Measurements from ENCODE around the gene PDILT.

GRCh38 chr16:20315764-20316163 lies 88.8 kb downstream of the PDILT start:
- TF ChIP-seq SMC3 (conservative IDR thresholded peaks at IDR 0.05; ENCODE audit: insufficient read depth, low read depth, low read length) (no peak), POLR3A (IDR thresholded peaks at IDR 0.05; ENCODE audit: borderline replicate concordance, extremely low read depth, insufficient read depth, insufficient read length) (no peak), NONO (IDR thresholded peaks at IDR 0.05; ENCODE audit: low read depth in 2 of 2, low read length in 1 of 2) (no peak), SP2 (IDR thresholded peaks at IDR 0.05; ENCODE audit: extremely low read depth, low read depth, low read length, poor library complexity, severe bottlenecking) (no peak), KAT7 (CRISPR knock-in tag; IDR thresholded peaks at IDR 0.05; ENCODE audit: borderline replicate concordance) (no peak), LCOR (CRISPR knock-in tag; IDR thresholded peaks at IDR 0.05) (no peak), USF2 (CRISPR knock-in tag; IDR thresholded peaks at IDR 0.05) (no peak), MAZ (CRISPR knock-in tag; conservative IDR thresholded peaks at IDR 0.05 in 1 of 2, IDR thresholded peaks at IDR 0.05 in 1 of 2) (no peak), IRF1 (CRISPR knock-in tag; IDR thresholded peaks at IDR 0.05; ENCODE audit: borderline replicate concordance) (no peak), ZFP1 (CRISPR knock-in tag; IDR thresholded peaks at IDR 0.05) (no peak), ZSCAN29 (IDR thresholded peaks at IDR 0.05) (no peak), POLR2B (IDR thresholded peaks at IDR 0.05; ENCODE audit: low read depth, partially characterized antibody) (no peak)
